OCI-LY3 (cell line): Measurements from ENCODE around the gene MRNIP.

Experiments
- CTCF ChIP-seq: fragments of 200-600, 300-600 bp; sonication (generic); IDR thresholded peaks from 2 replicates; pipeline ENCODE4 v1.5.1; 2014; ENCODE audit warnings: antibody characterized with exemption, low read length, low read depth
- EZH2phosphoT487 ChIP-seq: fragments of 200-600 bp; shearing (Covaris generic); IDR thresholded peaks from 2 replicates; pipeline ENCODE4 v1.6.1; 2018; ENCODE audit warnings: antibody characterized with exemption, mixed run types, low read depth

DNA sequence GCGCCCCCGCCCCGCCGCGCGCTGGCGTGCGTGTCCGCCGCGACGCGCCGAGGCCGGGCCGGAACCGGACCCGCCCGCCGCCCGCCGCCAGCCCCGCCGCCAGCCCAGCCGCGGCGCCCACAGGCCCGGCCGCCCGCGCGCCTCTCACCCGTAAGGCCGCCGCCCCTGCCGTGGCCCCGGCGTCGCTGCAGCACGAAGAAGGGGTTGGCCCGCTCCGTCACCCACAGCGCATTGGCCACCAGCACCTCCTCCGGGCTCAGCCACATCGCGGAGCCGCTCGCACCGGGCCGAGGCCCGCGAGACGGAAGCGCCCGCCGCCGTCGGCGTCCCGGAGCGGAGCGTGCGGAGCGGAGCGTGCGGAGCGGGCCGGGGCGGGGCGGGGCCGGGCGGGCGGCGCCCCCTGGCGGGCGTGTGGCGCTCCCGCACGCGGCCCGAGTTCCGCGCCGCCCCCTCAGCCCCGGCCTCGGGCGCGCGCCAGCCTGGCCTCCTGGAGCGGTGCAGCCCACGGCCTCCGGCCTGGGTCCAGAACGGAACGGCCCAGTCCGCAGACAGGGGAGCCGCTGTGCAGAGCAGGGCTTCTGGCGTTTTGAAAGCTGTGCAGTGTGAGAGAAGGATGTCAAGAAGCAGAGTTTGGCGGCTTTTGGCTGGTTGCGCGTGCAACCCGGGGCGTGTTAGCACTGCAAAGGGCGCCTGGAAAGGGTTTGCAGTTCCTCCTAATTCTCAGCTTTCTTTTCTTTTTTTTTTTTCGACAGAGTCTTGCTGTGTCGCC is 49.1 kb upstream of the MRNIP start, which contains the start of gene TBC1D9B:
- TF ChIP-seq CTCF (no peak), EZH2phosphoT487 (no peak)
